Stimulated activated CD4-positive, alpha-beta T cell treated with anti-CD3 and anti-CD28 coated beads, Interleukin-1b, Interleukin-23, amount 100 ng/mL, for 24 hours (primary cell): Measurements from ENCODE around the gene DPP6.

Source experiments
- DNase-seq, 4 experiments: peaks; one replicate each; pipeline ENCODE4 v3.0.0-alpha.2; 2020; ENCODE audit warnings: low read depth in 4 of 4, low spot score in 1 of 4

Gene DPP6

GRCh38 chr7:154906201-154906600 lies 854.0 kb downstream of the DPP6 start:
- no peak for DNase-seq

GRCh38 chr7:154906736-154907355 lies 854.6 kb downstream of the DPP6 start:
- no peak for DNase-seq

- no peak for DNase-seq
Observed at GRCh38 chr7:154907651-154908620, 855.7 kb downstream of the DPP6 start.

DNA sequence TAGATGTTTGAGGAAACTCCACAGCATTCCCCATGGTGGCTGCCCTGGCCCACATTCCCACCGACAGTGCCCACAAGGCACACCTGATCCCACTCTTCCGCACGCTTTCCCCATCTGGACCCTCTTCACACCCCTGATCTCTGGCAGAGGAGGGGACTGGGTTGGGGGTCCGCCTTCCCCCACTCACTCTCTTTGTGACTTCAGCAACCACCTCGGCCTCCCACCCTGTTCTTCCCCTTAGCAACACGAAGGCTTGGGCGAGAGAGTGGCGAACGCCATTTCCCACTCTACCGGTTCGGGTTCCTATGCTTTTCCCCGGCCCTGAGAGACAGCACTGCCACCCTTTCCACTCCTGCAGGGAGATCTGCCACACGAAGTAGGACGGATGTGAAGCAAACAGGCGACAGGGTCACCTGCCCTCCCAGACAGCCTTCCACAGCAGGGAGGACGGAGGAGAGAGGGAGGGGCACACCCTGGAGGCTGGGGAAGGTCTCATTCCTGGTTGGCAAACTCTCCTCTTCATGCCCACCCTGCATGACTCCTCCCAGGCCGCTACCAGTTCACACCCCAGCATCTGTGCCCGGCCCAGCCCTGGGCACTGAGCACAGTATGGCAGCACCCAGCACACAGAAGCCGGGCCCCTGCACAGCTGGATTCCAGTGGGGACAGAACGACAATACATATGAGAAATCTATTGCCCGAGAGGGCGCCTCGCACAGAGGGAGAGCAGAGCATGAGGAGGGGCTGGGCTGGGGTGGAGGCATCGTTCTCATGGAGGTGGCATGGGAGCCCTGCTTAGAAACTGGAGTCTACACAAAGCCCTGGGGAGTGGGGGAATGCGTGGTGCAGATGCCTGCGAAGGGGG lies 857.3 kb downstream of the DPP6 start:
- no peak for DNase-seq

- no peak for DNase-seq
Observed at GRCh38 chr7:154910125-154910524, 857.9 kb downstream of the DPP6 start.

- no peak for DNase-seq
Observed at GRCh38 chr7:154910977-154911376, 858.8 kb downstream of the DPP6 start.

GRCh38 chr7:154911411-154911810 lies 859.2 kb downstream of the DPP6 start:
- no peak for DNase-seq

- no peak for DNase-seq
Observed at GRCh38 chr7:154911862-154912455, 859.8 kb downstream of the DPP6 start.

DNA sequence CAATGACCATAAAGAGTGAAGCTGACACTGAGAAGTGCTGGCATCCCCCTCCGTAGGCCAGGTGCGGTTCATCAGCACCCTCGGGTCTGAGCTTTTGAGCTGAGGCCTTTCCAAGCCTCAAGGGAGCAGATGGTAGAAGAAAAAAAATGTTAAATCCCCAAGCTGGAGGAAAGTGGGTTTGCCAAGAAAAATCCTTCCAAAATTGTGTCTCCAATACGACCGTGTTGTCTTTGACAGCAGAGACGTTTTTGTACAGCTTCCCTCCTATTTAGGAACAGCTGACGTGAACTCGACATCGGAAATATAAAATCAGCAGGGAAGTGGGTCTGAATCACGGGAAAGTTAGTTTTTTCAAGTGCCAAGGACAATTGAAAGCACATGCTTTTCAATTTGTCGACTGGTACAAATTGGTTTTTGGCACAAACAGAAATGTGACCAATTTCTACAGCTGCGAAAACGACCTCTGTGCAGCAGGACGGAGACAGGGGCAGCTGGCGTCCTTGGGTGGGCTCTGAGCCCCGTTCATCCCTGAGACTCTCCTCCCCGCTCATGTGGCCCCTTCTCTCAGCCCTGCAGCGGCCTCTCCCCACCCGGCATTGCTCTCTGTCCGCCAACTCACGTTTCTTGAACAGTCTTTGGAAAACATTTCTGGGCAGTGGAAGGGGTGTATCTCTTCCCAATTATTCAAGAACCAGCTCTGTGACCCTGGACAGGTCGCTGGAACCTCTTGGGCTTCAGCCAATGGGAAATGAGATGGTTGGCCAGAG lies 860.9 kb downstream of the DPP6 start:
- no peak for DNase-seq

DNA sequence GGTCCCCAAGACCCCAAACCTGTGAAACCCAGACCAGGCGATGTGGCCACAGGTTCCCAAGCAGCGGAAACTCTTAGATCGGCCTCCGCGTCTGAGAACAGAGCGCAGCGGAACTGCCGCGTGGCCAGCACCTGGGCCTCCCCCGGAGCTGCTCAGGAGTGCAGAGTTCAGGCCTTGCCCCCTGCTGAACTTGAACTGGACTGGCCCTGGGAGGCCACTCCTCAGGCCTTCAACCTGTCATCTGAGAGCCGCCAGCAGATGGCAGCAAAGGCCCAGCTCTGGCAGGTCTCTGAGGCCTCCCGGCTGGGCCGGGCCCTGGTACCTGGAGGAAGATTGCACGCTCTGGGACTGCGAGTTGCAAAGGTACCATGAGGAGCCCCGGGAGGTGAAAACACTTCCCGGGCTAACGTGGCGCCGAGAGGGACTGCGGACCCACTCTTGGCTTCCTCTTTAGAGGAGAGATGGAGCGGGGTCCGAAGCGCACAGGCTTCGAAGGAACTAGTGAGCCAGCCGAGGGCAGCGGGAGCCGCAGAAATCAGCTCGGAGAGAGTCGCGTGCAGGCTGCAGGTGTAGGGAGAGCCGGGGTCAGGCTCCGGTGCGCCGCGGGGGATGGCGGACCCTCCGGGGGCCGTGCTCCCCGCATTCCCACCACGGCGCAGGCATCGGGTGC lies 861.6 kb downstream of the DPP6 start:
- peak; percentile 79 to 90 (median 85) for DNase-seq

GRCh38 chr7:154914308-154914995 lies 862.3 kb downstream of the DPP6 start:
- no peak for DNase-seq

DNA sequence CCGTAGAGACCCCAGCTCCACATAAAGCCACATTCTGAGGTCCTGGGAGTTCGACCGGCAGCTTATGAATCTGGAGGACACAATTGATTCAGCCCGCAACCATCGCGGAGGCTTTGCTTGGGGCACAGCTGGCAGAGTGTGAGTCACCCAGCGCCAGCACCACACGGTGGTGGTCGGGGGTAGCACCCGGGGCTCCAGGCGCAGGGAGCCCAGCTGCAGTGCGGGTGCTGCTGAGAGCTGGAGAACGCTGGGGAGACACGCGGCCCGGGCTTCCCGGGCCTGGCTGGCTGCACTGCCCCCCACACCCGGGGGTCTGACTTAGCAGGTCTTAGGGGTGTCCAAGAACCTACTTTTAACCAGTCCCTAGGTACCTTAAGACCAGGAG lies 862.8 kb downstream of the DPP6 start:
- no peak for DNase-seq

DNA sequence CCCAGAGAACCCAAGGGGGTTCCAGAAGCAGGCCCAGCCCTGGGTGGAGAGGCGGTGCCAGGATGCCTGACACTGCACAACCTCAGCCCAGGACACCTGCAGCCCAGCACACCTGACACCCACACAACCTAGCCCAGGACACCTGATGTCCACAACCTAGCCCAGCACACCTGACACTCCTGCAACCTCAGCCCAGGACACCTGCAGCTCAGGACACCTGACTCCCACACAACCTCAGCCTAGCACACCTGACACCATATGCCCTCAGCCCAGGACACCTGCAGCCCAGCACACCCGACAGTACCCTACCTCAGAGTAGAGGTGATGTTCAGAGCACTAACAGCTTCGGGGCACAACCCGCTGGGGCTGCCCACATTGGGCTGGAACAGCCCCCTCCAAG lies 863.4 kb downstream of the DPP6 start:
- no peak for DNase-seq

DNA sequence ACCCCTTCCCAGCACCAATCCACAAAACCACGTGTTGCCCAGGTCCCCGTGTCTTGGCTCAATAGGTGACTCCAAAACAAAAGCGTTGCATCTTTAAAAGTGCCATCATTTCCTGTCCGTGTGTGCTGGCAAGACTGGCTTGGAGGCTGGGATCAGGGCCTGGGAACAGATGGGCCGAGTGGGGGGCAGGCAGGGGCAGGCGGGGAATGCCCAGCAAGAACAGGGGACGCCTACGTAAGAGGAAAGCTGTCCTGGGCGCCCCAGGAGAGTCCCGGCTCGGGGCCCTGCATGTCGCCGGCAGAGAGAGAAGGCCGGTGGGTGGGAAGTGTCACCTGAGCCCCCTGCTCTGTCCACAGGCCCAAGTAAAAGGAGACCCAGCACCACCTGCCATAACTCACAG lies 864.2 kb downstream of the DPP6 start:
- no peak for DNase-seq

- DNase-seq = no peak
Observed at GRCh38 chr7:154916856-154917807, 864.9 kb downstream of the DPP6 start.

GRCh38 chr7:154917808-154918160 lies 865.6 kb downstream of the DPP6 start:
- no peak for DNase-seq

GRCh38 chr7:154918266-154918665 lies 866.1 kb downstream of the DPP6 start:
- no peak for DNase-seq

DNA sequence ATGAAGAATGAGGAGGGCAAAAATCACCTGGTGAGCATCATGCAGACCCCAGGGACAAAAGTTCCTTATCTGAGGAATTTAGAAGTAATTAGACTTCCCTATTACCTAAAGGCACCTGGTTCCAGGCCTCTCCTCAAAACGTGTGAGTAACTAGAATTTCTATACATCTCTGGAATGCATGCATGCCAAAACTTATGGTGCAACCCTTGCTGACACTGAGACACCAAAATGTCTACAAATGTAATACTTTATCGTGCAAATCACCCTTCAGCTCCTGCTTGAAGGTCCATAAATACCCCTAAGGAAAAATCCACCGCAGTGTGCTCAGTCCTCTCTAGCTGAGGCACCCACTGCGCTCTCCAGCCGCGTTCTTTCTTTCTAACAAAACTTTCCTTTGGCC lies 866.5 kb downstream of the DPP6 start:
- no peak for DNase-seq
